Measurements from ENCODE around the gene YPEL1. TPM values are rescaled to one million over a fixed set of nuclear protein-coding genes. Genes with fewer than 3 reads are reported as not detected.

YPEL1 gene
- total RNA-seq, 4 donors from 2014 or later: 3.1 to 16.5 (median 8.6) TPM

DNA sequence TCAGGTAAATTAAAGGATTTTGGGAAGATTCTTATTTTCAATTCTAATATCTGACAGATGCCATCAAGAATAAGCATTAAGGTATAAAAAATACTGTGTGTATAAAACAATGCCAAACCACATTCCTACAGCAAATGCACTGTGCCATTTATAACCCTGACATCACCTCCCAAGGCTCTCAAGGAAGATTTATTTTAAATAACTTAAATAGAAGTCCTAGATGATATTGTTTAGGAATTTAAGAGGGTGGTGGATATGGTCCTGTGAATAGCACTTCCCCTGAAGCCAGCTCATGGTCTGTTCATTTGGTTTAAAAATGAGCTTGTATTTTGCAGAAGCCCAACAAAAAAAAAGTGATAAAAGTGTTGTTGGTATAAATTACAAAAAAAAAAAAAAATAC, 37.7 kb downstream of the YPEL1 start:
- TF ChIP-seq, protein P1, sequence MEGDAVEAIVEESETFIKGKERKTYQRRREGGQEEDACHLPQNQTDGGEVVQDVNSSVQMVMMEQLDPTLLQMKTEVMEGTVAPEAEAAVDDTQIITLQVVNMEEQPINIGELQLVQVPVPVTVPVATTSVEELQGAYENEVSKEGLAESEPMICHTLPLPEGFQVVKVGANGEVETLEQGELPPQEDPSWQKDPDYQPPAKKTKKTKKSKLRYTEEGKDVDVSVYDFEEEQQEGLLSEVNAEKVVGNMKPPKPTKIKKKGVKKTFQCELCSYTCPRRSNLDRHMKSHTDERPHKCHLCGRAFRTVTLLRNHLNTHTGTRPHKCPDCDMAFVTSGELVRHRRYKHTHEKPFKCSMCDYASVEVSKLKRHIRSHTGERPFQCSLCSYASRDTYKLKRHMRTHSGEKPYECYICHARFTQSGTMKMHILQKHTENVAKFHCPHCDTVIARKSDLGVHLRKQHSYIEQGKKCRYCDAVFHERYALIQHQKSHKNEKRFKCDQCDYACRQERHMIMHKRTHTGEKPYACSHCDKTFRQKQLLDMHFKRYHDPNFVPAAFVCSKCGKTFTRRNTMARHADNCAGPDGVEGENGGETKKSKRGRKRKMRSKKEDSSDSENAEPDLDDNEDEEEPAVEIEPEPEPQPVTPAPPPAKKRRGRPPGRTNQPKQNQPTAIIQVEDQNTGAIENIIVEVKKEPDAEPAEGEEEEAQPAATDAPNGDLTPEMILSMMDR (IDR thresholded peaks at IDR 0.05; ENCODE audit: low read depth): no peak

DNA sequence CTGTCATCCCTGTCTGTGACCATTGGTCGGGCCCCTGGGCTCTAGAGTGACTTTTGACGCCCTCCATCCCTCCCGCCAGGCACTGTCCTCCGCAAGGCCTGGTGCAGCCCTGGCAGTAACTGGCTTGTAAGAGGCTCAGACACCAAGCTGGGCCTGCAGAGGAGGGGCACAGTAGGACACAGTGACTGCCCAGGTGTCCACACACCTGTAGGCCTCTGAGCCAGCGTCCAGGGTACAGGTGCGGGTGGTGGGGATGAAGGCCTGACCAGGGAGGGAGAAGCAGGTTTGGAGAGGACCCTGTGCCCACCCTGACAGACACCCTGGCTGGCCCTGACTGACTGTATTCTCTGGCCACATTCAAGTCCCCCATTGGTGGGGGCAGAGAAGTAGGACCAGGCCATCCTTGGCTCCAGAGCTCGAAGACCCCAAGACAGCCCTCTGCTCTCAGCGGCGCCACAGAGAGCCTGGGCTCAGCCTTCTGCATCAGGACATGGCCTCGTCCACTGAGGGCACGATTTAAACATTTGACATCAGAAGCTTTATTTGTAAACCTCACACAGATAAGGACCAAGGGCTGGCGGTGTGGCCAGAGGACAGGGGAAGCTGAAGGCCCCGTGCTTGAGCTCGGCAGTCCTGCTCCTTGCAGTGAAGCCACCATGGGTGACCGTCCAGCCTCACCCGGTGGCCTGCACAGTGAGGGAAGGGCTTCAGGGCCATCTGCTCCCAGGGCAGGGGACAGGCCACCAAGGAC, 38.4 kb downstream of the YPEL1 start:
- TF ChIP-seq, protein P1 (IDR thresholded peaks at IDR 0.05; ENCODE audit: low read depth): no peak

DNA sequence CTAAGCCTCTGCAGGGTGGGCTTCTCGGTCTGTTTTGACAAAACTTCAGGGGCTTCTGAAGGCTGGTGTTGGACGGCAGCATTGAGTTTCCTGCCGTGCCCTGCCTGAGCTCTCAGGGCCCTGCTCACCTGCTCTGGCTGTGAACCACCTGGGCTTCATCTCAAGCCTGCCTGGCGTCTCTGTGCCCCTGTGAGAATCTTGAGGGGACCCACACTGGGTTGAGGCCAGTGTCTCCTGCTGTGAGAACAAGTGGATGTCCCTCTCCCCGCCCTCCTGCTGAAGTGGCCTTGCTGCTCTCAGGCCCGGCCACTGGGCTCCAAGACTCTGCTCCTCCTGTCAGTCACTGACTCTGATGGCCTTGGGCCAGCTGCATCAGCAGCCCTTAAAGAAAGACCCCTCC, 39.5 kb downstream of the YPEL1 start:
- TF ChIP-seq, protein P1 (IDR thresholded peaks at IDR 0.05; ENCODE audit: low read depth): no peak

DNA sequence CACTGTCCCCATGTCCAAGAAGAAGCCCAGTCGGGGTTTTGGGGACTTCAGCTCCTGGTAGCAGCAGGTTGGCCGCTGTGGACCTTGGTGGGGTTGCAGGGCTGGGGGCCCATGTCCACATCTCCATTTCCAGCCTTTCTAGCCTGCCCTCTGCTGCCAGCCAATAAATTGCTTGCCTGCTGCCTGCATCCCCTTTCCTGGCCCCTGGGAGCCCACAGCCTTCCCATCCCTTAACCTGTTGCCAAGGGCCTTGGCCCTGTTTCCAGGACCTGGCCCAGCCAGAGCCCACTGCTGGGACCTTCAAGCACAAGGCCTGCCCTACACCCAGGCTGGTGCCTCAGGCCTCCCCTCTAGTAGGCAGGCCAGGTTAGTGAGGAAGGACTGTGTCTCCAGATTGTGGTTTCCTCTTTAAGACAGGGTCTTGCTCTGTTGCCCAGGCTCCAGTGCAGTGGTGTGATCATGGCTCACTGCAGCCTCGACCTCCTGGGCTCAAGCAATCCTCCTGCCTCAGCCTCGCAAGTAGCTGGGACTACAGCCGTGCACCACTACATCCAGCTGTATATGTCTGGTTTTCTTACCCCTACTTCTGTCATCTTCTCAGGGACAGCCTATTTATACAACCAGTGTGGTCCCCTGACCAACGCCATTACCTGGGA, 40.0 kb downstream of the YPEL1 start:
- TF ChIP-seq, protein P1 (IDR thresholded peaks at IDR 0.05; ENCODE audit: low read depth): no peak

DNA sequence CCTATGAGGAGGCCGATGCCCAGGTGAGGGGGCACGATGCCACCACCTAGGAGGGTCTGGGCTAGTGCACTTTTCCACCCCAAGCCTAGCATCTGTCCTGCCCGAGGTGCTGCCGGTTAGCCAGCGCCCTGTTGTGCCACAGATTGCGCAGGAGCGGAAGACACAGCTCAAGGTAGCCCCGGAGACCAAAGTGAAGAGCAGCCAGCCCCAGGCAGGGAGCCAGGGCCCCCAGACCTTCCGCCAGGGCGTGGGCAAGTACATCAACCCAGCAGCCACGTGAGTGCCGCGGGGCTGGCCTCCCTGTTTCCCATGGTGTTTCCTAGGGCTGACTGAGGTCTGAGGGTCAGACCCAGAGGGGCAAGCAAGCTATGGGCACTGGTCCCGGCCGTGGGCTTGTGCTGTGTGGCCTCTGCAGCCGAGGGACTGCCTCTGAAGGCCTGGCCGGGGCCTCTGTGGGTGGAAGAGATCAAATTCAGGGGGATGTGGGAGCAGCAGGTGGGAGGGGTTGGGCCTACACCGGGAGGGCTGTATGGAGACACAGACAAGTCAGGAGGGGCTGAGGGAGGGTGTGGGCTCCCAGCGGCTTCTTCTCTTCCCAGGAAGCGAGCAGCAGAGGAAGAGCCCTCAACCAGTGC, 40.7 kb downstream of the YPEL1 start:
- TF ChIP-seq, protein P1 (IDR thresholded peaks at IDR 0.05; ENCODE audit: low read depth): no peak

DNA sequence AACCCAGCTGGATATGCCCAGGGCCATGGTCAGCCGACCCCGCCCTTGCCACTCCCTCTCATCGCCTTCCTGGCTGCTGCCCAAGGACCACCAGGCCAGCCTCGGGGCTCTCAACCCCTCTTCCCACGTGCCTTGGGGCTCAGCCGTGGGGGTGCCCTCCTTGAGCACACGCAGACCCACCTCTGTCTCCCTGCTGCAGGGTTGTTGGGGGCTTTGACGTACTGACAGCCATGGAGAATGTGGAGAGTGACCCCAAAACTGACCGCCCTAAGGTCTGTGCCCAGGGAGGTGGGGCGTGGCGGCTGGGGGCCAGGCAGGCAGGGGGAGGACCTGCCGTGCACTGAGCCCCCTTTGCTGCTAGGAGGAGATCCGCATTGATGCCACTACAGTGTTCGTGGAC, 41.2 kb downstream of the YPEL1 start:
- TF ChIP-seq, protein P1 (IDR thresholded peaks at IDR 0.05; ENCODE audit: low read depth): no peak

DNA sequence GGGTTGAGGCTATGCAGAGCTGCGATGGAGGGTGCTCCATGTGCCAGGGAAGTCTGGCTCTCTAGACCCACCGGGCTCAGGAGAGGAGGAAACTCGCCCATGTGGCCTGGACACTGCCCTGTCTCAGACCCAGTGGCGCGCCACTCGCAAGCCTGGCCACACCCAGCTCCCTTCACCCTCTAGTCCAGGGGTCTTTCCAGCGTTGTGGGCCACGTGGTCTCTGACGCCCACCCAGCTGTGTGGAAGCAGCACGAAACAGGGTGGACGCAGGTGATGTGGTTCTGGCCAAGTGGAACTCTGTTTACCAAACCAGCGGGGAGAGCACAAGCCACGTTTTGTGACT, 41.6 kb downstream of the YPEL1 start:
- TF ChIP-seq, protein P1 (IDR thresholded peaks at IDR 0.05; ENCODE audit: low read depth): no peak
